ENCODE measurements around the gene SLCO3A1. TPM values are rescaled to one million over a fixed set of nuclear protein-coding genes. Genes with fewer than 3 reads are reported as not detected.

The SLCO3A1 gene
- total and polyA plus RNA-seq, 2 of the 8 experiments (the other 6 are each of a cell fraction or from before 2014, with no cell fraction given) = 15.1 to 20.4 TPM

DNA sequence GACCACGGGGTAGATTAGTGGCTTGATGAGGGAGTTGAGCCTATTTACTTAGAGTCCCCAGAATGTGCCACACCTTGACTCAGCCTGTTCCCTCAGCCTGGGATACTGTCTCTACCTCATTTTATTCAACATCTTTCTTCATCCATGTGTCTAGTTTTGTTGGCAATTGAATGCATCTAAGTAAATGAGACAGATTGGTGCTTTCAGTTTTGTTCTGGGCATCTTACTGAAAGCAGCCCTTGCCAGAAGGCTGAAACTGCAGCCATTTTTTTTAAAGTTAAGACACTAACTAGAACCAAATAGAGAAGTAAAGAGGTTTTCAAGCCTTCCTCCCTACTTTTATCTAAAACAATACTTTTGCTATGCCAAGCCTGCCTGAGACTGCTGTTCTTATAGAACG lies 246.8 kb downstream of the SLCO3A1 start:
- 95% methylated on average over 2 of the region's 2 CpGs; no CpG with 5 or more reads in 1 of the 2 experiments for WGBS, 2 experiments (ENCODE audit: extremely low coverage in 1 of 2, insufficient coverage in 1 of 2, insufficient read length in 1 of 2, insufficient replicate concordance in 2 of 2, low coverage in 1 of 2, low lambda C conversion rate in 2 of 2, missing lambda C conversion rate in 1 of 2)
- H4K5ac ChIP-seq (ENCODE audit: insufficient read length, low read depth, low read length) = no peak overlapping the region
- H4K91ac ChIP-seq (replicated peaks; ENCODE audit: insufficient read length, low read length) = no peak overlapping the region
- H3K4me3 ChIP-seq (ENCODE audit: extremely low read depth in 1 of 4, insufficient read depth in 2 of 4, low read depth in 3 of 4, low read length in 4 of 4) = no peak overlapping the region
- no peak overlapping the region for H2BK5ac ChIP-seq (ENCODE audit: low read depth, low read length)
- H3K9me3 ChIP-seq (ENCODE audit: insufficient read depth in 2 of 2, low read depth in 1 of 2, low read length in 1 of 2) = peaks cover 0 to 3% of the 10 kb centered on the region in 2 experiments; a peak in 1 of 4 replicates
- H4K8ac ChIP-seq (ENCODE audit: extremely low read depth, insufficient read depth, low read length) = no peak overlapping the region
- CTCF ChIA-PET (ENCODE audit: partially characterized antibody) = interaction anchor here (0.8 to 8.8 kb wide), 7 partner anchors 9 to 216 kb away, joined by 3 to 71 read pairs (median 19); no protein-coding TSS in a partner anchor
- no peak overlapping the region for H2AK5ac ChIP-seq (ENCODE audit: low read depth, low read length)
- peaks cover 9 to 24% (median 15%) of the 10 kb centered on the region in 4 experiments for H3K4me1 ChIP-seq (replicated peaks in 1 of 4; ENCODE audit: control insufficient read depth in 3 of 4, insufficient read depth in 4 of 4, low read length in 3 of 4)
- H3K4me2 ChIP-seq (ENCODE audit: insufficient read depth in 1 of 2, low read depth in 2 of 2, low read length in 2 of 2) = no peak overlapping the region
- no peak overlapping the region for H3K27ac ChIP-seq (ENCODE audit: low read depth, low read length)
- no peak overlapping the region for H2BK12ac ChIP-seq (ENCODE audit: low read depth, low read length)
- no peaks in the 10 kb centered on the region; a peak in 2 of 7 replicates for H3K27me3 ChIP-seq (replicated peaks in 1 of 4; ENCODE audit: control insufficient read depth in 3 of 4, extremely low read depth in 1 of 4, insufficient read depth in 3 of 4, low read length in 3 of 4)
- POLR2A ChIA-PET (ENCODE audit: partially characterized antibody) = no interaction called here
- no peak for DNase-seq (ENCODE audit: low read depth in 1 of 2, low spot score in 2 of 2)
- no peak overlapping the region for H2BK120ac ChIP-seq (replicated peaks; ENCODE audit: low read depth, low read length)
- H3K14ac ChIP-seq (ENCODE audit: insufficient read length) = no peak overlapping the region
- no peak overlapping the region for H3K4ac ChIP-seq (replicated peaks; ENCODE audit: insufficient read length, low read depth, low read length)
- no peaks in the 10 kb centered on the region for H3K79me1 ChIP-seq (ENCODE audit: low read depth, low read length)
- H2BK20ac ChIP-seq (ENCODE audit: low read length) = no peak overlapping the region
- no peak overlapping the region for H3K56ac ChIP-seq (replicated peaks; ENCODE audit: insufficient read length, low read depth, low read length)
- H2AFZ ChIP-seq (ENCODE audit: low read length) = no peak overlapping the region
- H3K23me2 ChIP-seq (ENCODE audit: low read depth, low read length) = no peaks in the 10 kb centered on the region
- H3K9ac ChIP-seq (replicated peaks in 1 of 4; ENCODE audit: extremely low read depth in 1 of 4, low read depth in 3 of 4, low read length in 3 of 4) = no peak overlapping the region
- FAIRE-seq = no peak
- no peak overlapping the region for H2BK15ac ChIP-seq (ENCODE audit: low read length)
- H4K20me1 ChIP-seq (replicated peaks in 1 of 2; ENCODE audit: control insufficient read depth in 1 of 2, insufficient read depth in 2 of 2, low read length in 2 of 2) = no peaks in the 10 kb centered on the region
- H3K23ac ChIP-seq (ENCODE audit: insufficient read length) = no peak overlapping the region
- no peaks in the 10 kb centered on the region for H3K79me2 ChIP-seq (ENCODE audit: control insufficient read depth in 1 of 2, insufficient read depth in 2 of 2, low read length in 2 of 2)
- H3K36me3 ChIP-seq (ENCODE audit: control insufficient read depth in 2 of 4, insufficient read depth in 4 of 4, low read length in 3 of 4) = no peaks in the 10 kb centered on the region
- no peak overlapping the region for H3K18ac ChIP-seq (ENCODE audit: extremely low read depth, low read length)
- TF ChIP-seq, protein P1, sequence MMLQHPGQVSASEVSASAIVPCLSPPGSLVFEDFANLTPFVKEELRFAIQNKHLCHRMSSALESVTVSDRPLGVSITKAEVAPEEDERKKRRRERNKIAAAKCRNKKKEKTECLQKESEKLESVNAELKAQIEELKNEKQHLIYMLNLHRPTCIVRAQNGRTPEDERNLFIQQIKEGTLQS (IDR thresholded peaks at IDR 0.05; ENCODE audit: insufficient read depth, low read depth, low read length) = no peak
- no peak for TF ChIP-seq JUND (IDR thresholded peaks at IDR 0.05; ENCODE audit: low read length)
- no peak for TF ChIP-seq MAFK (IDR thresholded peaks at IDR 0.05; ENCODE audit: low read depth, low read length)
- no peak for TF ChIP-seq CHD2 (IDR thresholded peaks at IDR 0.05; ENCODE audit: low read length)
- no peak for TF ChIP-seq CBX5 (IDR thresholded peaks at IDR 0.05; ENCODE audit: low read depth, low read length)
- no peak for TF ChIP-seq SIX5 (IDR thresholded peaks at IDR 0.05; ENCODE audit: low read depth, low read length)
- no peak for TF ChIP-seq SP4 (IDR thresholded peaks at IDR 0.05; ENCODE audit: low read length)
- TF ChIP-seq SUZ12 (IDR thresholded peaks at IDR 0.05; ENCODE audit: low read length) = no peak
- TF ChIP-seq POLR2AphosphoS5 (IDR thresholded peaks at IDR 0.05; ENCODE audit: low read depth, low read length) = no peak
- TF ChIP-seq NRF1 (IDR thresholded peaks at IDR 0.05; ENCODE audit: low read depth, low read length) = no peak
- TF ChIP-seq EZH2 (IDR thresholded peaks at IDR 0.05; ENCODE audit: low read depth, low read length, severe bottlenecking) = no peak
- no peak for TF ChIP-seq CHD1 (IDR thresholded peaks at IDR 0.05; ENCODE audit: low read depth, low read length)
- TF ChIP-seq JUN (IDR thresholded peaks at IDR 0.05; ENCODE audit: low read depth, low read length) = no peak
- TF ChIP-seq SP1 (IDR thresholded peaks at IDR 0.05; ENCODE audit: low read depth, low read length) = no peak
- TF ChIP-seq TEAD4 (IDR thresholded peaks at IDR 0.05; ENCODE audit: low read depth, low read length) = no peak
- TF ChIP-seq EGR1 (IDR thresholded peaks at IDR 0.05; ENCODE audit: borderline replicate concordance, low read depth, low read length) = no peak
